Breast epithelium (tissue), 4 donors: Measurements from ENCODE around the gene KRTAP4-4. TPM values are rescaled to one million over a fixed set of nuclear protein-coding genes. Genes with fewer than 3 reads are reported as not detected.
"Not testable (repeated sequence)": the region's sequence is repeated elsewhere in the genome, so short reads cannot be mapped to it uniquely, and the experiment has no call there.

Experiments used
- DNase-seq, 2 donors: peaks; one replicate each; pipeline ENCODE4 v3.0.0-alpha.2; 2019; ENCODE audit warnings: low spot score in 2 of 2
- H3K27ac ChIP-seq, 2 donors: fragments of 200-600 bp; sonication (generic) in 1 of 2; one replicate each; pipeline ENCODE4 v1.5.1; 2016 to 2019; ENCODE audit warnings: mild to moderate bottlenecking in 1 of 2
- H3K27me3 ChIP-seq, 2 donors: fragments of 200-600 bp; sonication (generic) in 1 of 2; one replicate each; pipeline versions ENCODE4 v1.5.1 to v1.6.0; 2017 to 2019; ENCODE audit warnings: control low read depth in 1 of 2, mild to moderate bottlenecking in 1 of 2
- H3K36me3 ChIP-seq: fragments of 200-600 bp; one replicate; pipeline ENCODE4 v1.5.1; 2019
- H3K4me1 ChIP-seq, 2 donors: fragments of 200-600 bp; sonication (generic); one replicate each; pipeline ENCODE4 v1.5.1; 2016 to 2019; ENCODE audit warnings: control low read depth in 1 of 2
- H3K4me3 ChIP-seq, 3 donors: fragments of 200-600 bp; sonication (generic); 1 replicate in 2 of 3; 2 replicates in 1 of 3; pipeline ENCODE4 v1.5.1; 2016 to 2019; ENCODE audit warnings: mild to moderate bottlenecking in 3 of 3, moderate library complexity in 2 of 3
- H3K9me3 ChIP-seq, 2 donors: fragments of 200-600 bp; sonication (generic) in 1 of 2; one replicate each; pipeline ENCODE4 v1.5.1; 2016 to 2019; ENCODE audit warnings: control low read depth in 1 of 2
- CTCF ChIP-seq, 3 donors: fragments of 450-650 bp; IDR thresholded peaks; one replicate each; pipeline ENCODE4 v1.5.1; 2016 to 2017; ENCODE audit warnings: antibody characterized with exemption in 3 of 3, mild to moderate bottlenecking in 3 of 3, moderate library complexity in 3 of 3
- POLR2A ChIP-seq: fragments of 450-650 bp; IDR thresholded peaks from one replicate; pipeline ENCODE4 v1.6.1; 2016; ENCODE audit warnings: antibody characterized with exemption, mild to moderate bottlenecking, moderate library complexity
- POLR2AphosphoS5 ChIP-seq, 3 donors: sonication (generic); formaldehyde crosslinking; IDR thresholded peaks; one replicate each; pipeline ENCODE4 v1.6.1; 2017; ENCODE audit warnings: antibody characterized with exemption in 3 of 3
- intact Hi-C: fragments of 100-400 bp; cut with DNase I; formaldehyde crosslinking; loops from one replicate; pipeline ENCODE4 v1.15.1; 2023; ENCODE audit warnings: low total_unique reads
- total RNA-seq, 3 donors: library from RNA; depleted of rRNA; stranded (reverse); fragments of >200 nt; gene quantifications; one replicate each; pipeline ENCODE4 v1.1.0, GENCODE V29; 2016

Gene KRTAP4-4
- total RNA-seq, 3 donors from 2014 or later = not detected

- DNase-seq = no peak
- intact Hi-C loops = no loop called here
- no peak for TF ChIP-seq POLR2AphosphoS5 (IDR thresholded peaks at IDR 0.05)
- TF ChIP-seq POLR2A = no peak
- no peak for TF ChIP-seq CTCF (IDR thresholded peaks at IDR 0.05)
- Histone ChIP-seq H3K4me1 (no peaks in the 10 kb centered on the region), H3K36me3 (no peaks in the 10 kb centered on the region), H3K9me3 (no peaks in the 10 kb centered on the region), H3K27ac (no peak overlapping the region), H3K27me3 (no peaks in the 10 kb centered on the region), H3K4me3 (no peak overlapping the region)
Observed at GRCh38 chr17:41163828-41164227, 3.3 kb upstream of the KRTAP4-4 start.

GRCh38 chr17:41160190-41160589 is 358 bp downstream of the KRTAP4-4 start:
- intact Hi-C loops, H3K27me3 ChIP-seq, DNase-seq, H3K27ac ChIP-seq, H3K9me3 ChIP-seq, H3K4me1 ChIP-seq, H3K36me3 ChIP-seq, H3K4me3 ChIP-seq: not testable (repeated sequence)

- TF ChIP-seq POLR2A (no peak), CTCF (IDR thresholded peaks at IDR 0.05) (no peak), POLR2AphosphoS5 (IDR thresholded peaks at IDR 0.05) (no peak)
- Histone ChIP-seq H3K4me3 (no peak overlapping the region), H3K36me3 (no peaks in the 10 kb centered on the region), H3K27ac (no peak overlapping the region), H3K4me1 (no peaks in the 10 kb centered on the region), H3K9me3 (no peaks in the 10 kb centered on the region), H3K27me3 (no peaks in the 10 kb centered on the region)
- intact Hi-C loops = no loop called here
- no peak for DNase-seq
Observed at GRCh38 chr17:41153856-41154255, 6.7 kb downstream of the KRTAP4-4 start.

GRCh38 chr17:41151525-41151924 is 9.0 kb downstream of the KRTAP4-4 start:
- TF ChIP-seq POLR2A (no peak), POLR2AphosphoS5 (IDR thresholded peaks at IDR 0.05) (no peak), CTCF (IDR thresholded peaks at IDR 0.05) (no peak)
- H3K36me3 ChIP-seq = no peaks in the 10 kb centered on the region
- intact Hi-C loops = no loop called here
- no peak for DNase-seq
- H3K9me3 ChIP-seq = no peaks in the 10 kb centered on the region
- H3K4me1 ChIP-seq = no peaks in the 10 kb centered on the region
- no peak overlapping the region for H3K4me3 ChIP-seq
- no peak overlapping the region for H3K27ac ChIP-seq
- no peaks in the 10 kb centered on the region for H3K27me3 ChIP-seq

GRCh38 chr17:41150026-41150425 is 10.5 kb downstream of the KRTAP4-4 start:
- intact Hi-C loops = no loop called here
- TF ChIP-seq CTCF (IDR thresholded peaks at IDR 0.05) (no peak), POLR2AphosphoS5 (IDR thresholded peaks at IDR 0.05) (no peak), POLR2A (no peak)
- H3K4me1 ChIP-seq = no peaks in the 10 kb centered on the region

GRCh38 chr17:41149652-41149985 is 10.9 kb downstream of the KRTAP4-4 start, which contains the start of gene KRTAP4-5:
Gene KRTAP4-5 (minus strand): TSS chr17:41149825. CDS start chr17:41149767, 58 bp downstream.
- Histone ChIP-seq H3K27me3 (no peaks in the 10 kb centered on the region), H3K4me3 (no peak within 1 kb of the TSS), H3K9me3 (no peaks in the 10 kb centered on the region), H3K27ac (no peak within 1 kb of the TSS), H3K4me1 (no peaks in the 10 kb centered on the region), H3K36me3 (no peaks in the 10 kb centered on the region)
- intact Hi-C loops = no loop called here
- no peak for DNase-seq
- no peak for TF ChIP-seq CTCF (IDR thresholded peaks at IDR 0.05)
- TF ChIP-seq POLR2A = no peak
- TF ChIP-seq POLR2AphosphoS5 (IDR thresholded peaks at IDR 0.05) = no peak

More at GRCh38 chr17:41150026-41150425, 10.5 kb downstream of the KRTAP4-4 start:
- Histone ChIP-seq H3K27ac (no peak overlapping the region), H3K27me3 (no peaks in the 10 kb centered on the region), H3K36me3 (no peaks in the 10 kb centered on the region), H3K4me3 (no peak overlapping the region), H3K9me3 (no peaks in the 10 kb centered on the region)
- DNase-seq = no peak

GRCh38 chr17:41148971-41149651 is 11.4 kb downstream of the KRTAP4-4 start:
- intact Hi-C loops = not testable (repeated sequence)

More at GRCh38 chr17:41148971-41149651, 11.4 kb downstream of the KRTAP4-4 start:
- H3K9me3 ChIP-seq, H3K27me3 ChIP-seq, DNase-seq, H3K27ac ChIP-seq, H3K4me3 ChIP-seq, H3K4me1 ChIP-seq, H3K36me3 ChIP-seq: not testable (repeated sequence)
